ENCODE measurements around the gene NDUFA13.
A peak's percentile ranks its signal among the peaks of the same experiment; 100 is the strongest.

The NDUFA13 gene

DNA sequence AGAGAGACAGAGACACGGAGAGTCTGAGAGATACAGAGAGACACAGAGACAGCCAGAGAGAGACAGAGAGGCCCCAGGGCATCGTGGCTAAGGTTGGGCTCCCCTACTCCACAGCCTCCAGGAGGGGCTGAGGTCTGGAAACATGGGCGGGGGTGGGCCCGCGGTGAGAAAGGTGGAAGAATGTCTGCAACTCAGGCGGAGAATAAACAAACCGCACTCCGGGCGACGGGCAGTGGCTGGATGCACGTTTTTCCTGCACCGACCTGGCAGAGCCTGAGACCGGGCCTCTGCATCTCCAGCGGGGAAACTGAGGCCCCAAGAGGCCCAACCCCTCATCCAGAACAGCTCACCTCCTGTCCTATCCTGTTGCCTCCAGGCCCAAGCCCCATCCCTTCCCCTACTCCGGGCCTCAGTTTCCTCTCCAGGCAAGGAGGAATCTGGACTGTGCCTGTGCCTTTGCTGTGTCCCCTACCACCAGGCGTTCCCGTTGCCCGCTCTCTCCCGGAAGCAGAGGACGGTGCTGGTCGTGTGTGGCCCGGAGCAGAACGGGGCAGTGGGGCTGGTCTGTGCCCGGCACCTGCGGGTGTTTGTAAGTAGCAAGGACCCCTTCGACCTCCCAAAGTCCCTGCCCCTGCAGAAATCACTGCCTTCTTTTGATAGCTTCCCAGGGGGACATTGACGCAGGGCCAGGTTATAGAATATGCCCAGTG, 18.7 kb downstream of the NDUFA13 start:
- DNase-seq: no peak

DNA sequence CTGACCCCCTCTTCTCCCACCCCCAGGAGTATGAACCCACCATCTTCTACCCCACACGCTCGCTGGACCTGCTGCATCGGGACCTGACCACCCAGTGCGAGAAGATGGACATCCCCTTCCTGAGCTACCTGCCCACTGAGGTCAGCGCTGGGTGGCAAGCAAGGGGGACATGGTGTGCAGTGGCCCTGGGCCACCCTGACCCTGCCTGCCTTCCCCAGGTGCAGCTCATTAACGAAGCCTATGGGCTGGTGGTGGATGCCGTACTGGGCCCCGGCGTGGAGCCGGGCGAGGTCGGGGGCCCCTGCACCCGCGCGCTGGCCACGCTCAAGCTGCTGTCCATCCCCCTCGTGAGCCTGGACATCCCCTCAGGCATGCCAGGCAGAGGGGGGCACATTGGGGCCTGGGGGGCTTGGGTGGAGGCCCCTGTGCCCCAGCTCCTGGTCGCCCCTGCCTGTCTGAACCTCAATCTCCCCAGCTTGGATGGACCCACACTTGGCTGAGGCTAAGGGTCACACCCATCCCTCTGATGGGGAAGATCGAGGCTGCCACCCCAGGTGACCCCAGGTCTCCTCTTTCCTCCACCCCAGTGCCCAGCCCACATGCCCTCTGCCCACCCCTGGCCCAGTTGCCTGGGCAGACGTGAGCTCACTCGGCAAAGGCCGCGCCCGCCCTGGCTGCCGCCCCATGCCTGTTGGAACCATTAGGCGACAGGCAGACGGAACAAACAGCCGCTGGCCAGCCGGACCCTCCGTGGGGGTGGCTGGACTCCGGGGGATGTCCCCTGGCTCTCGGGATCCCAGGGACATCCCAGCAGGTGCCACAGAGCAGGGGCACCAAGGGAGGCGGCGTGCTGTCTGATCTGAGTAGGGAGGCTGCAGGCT, 19.5 kb downstream of the NDUFA13 start:
- no peak for DNase-seq

DNA sequence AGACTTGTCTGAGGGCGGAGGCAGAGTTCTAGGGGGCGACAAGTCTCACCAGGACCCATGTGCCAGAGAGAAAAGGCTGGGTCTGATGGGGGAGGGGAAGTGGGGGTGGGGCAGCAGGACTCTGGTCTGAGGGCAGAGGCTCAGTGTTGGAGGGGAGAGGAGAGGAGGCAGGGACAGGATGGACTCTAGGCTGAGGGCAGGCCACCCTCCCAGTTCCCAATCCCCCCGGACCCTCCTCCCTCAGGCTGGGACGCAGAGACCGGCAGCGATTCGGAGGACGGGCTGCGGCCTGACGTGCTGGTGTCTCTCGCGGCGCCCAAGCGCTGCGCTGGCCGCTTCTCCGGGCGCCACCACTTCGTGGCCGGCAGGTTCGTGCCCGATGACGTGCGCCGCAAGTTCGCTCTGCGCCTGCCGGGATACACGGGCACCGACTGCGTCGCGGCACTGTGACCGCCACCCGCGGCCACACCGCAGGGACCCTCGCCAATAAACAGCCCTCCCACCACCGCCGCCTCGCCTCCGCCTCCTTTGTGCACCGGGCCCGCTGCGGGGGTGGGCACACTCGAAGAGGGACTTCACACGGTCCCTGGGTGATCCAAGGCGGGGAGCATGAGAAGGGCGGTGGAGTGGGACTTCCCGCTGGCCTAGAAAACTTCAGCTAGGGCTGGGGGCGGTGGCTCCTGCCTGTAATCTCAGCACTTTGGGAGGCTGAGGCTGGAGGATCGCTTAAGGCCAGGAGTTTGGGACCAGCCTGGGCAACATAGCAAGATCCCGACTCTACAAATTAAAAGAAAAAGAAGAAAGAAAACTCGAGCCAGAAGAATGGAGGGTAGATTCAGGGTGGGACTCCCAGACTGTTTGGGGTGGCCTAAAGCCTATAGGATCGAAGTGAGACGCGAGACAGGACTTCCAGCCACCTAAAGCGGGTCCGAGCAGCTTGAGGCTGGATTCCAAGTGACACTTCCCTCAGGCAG, 21.3 kb downstream of the NDUFA13 start:
- DNase-seq: peak; percentile 43

GRCh38 chr19:19538061-19538784, 22.2 kb downstream of the NDUFA13 start, which contains the start of gene CILP2:
Gene CILP2, plus strand, starts transcription at chr19:19538265. Its CDS starts 85 bp downstream, at chr19:19538350.
- peak; percentile 49 for DNase-seq

DNA sequence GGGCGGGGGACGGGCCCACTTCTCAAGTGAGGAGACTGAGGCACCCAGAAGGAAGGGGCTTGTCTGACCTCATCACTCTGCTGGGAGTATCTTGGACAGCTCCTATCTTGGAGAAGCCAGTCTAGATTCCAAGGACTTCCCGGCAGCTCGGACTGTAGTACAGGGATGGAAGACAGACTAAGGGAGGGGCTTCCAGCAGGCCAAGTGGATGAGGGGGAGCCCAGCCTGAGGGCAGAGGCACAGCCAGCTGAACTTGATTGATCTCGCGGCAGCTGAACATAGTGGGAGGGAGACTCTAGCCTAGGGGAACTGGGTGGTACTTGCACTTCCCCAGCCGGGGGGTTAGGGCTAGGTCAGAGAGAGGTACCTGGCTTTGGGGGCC, 22.8 kb downstream of the NDUFA13 start:
- DNase-seq: no peak

DNA sequence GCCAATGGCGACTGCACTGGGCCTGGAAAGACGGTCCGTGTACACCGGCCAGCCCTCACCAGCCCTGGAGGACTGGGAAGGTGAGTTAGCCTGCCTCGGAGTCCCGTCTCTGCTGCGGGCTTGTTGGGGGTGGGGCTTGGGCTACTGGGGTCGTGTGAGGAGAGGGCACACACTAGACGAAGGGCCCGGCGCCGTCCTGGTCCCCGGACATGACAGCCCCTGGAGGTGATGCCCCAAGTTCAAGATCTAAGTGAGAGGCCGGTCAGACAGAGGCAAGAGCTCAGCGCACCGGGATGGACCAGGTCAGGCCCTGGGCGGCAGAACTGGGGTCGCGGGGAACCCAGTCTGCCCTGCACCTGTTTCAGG, 23.7 kb downstream of the NDUFA13 start:
- no peak for DNase-seq

GRCh38 chr19:19540064-19540714, 24.2 kb downstream of the NDUFA13 start:
- DNase-seq: peak; percentile 82

DNA sequence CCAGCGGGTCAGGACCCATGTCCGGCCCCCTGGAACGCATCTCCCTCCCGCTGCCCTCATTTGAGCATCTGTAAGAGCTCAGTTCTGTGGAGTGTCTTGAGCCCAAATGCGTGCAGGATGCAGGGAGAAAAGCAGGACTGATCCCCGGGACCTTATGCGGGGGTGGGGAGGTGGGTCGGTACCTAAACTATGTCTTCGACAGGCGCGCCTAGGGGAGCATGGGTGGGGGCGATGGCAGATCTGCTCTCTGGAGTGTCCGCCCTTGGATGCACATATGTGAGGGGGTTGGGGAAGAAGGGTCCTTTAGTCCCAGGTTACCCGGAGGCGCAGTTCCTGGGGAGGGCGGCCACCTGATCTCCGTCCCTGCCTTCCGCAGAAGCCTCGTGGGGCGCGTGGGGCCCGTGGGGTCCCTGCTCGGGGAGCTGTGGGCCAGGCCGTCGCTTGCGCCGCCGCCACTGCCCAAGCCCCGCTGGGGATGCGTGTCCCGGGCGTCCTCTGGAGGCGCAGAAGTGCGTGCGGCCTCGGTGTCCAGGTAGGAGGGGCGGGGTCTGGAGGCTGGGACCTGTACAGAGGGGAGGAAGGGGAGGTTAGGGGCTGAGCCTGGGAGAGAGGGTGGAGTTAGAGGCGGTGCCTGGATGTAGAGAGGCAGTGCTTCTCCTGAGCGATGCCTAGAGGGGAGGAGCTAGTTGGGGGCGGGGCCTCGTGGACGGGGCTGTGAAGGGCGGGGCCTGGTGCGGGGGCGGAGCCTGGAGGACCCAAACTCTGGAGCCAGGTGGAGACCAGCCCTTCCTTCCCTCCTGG, 24.9 kb downstream of the NDUFA13 start:
- DNase-seq: peak; percentile 84

DNA sequence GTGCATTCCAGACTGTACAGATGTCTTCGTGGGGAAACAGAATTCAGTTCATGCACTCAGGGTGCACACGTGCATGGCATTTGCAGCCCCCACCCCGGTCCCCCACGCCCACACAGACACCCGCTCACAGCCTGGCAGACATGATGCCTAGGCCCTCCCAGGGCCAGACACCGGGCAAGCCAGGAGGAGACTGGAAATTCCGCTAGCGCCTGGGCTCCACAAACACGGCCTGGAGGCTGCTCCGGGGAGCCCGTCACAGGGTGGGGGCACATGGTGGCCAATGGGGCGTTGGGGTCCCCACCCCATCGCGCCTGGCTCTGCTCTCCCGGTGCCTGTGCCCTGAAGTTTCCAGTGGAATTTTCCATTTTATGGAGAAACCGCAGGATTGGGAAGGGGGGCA, 25.6 kb downstream of the NDUFA13 start:
- no peak for DNase-seq

DNA sequence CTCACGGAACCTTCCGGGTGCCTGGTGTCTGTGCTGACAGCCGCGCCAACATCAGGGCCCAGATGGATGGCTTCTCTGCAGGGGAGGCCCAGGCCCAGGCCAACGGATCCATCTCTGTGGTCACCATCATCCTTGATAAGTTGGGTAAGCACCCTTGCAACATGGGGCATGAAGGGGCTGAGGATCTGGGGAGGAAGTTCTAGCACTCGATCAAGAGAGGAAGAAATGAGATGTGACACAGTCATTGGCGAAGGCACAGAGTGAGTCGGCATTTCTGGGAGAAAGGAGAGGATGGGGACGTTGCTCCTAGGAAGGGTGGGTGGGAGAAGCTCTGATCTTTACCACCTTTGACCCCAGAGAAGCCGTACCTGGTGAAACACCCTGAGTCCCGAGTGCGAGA, 26.5 kb downstream of the NDUFA13 start:
- DNase-seq: no peak

DNA sequence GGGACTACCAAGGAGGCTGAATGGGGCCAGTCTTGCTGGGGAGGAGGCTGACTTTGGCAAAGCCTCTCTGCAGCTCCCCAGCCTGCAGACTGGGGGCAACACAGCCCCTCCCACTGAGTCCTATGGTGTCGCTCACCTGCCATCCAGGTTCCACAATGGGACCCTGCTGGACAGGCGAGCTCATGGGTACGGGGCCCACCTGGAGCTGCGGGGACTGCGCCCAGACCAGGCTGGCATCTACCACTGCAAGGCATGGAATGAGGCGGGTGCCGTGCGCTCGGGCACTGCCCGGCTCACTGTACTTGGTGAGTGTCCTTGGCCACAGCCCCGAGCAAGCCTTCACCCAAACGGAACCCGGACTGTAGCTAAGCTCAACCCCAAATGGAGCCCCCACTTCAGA, 27.1 kb downstream of the NDUFA13 start:
- DNase-seq: no peak

GRCh38 chr19:19543640-19544039, 27.6 kb downstream of the NDUFA13 start:
- DNase-seq: no peak

GRCh38 chr19:19544257-19544953, 28.4 kb downstream of the NDUFA13 start:
- DNase-seq: no peak

DNA sequence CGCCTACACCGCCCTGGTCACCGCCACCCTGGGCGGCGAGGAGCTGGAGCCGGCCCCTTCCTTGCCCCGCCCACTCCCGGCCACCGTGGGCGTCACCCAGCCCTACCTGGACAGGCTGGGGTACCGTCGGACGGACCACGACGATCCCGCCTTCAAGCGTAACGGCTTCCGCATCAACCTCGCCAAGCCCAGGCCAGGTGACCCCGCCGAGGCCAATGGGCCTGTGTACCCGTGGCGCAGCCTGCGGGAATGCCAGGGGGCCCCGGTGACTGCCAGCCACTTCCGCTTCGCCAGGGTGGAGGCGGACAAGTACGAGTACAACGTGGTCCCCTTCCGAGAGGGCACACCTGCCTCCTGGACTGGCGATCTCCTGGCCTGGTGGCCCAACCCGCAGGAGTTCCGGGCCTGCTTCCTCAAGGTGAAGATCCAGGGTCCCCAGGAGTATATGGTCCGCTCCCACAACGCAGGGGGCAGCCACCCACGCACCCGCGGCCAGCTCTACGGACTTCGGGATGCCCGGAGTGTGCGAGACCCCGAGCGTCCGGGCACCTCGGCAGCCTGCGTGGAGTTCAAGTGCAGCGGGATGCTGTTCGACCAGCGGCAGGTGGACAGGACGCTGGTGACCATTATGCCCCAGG, 29.0 kb downstream of the NDUFA13 start:
- no peak for DNase-seq

- DNase-seq: no peak
Measured at GRCh38 chr19:19545707-19546106, 29.7 kb downstream of the NDUFA13 start.

GRCh38 chr19:19546751-19547162, 30.7 kb downstream of the NDUFA13 start:
- no peak for DNase-seq

DNA sequence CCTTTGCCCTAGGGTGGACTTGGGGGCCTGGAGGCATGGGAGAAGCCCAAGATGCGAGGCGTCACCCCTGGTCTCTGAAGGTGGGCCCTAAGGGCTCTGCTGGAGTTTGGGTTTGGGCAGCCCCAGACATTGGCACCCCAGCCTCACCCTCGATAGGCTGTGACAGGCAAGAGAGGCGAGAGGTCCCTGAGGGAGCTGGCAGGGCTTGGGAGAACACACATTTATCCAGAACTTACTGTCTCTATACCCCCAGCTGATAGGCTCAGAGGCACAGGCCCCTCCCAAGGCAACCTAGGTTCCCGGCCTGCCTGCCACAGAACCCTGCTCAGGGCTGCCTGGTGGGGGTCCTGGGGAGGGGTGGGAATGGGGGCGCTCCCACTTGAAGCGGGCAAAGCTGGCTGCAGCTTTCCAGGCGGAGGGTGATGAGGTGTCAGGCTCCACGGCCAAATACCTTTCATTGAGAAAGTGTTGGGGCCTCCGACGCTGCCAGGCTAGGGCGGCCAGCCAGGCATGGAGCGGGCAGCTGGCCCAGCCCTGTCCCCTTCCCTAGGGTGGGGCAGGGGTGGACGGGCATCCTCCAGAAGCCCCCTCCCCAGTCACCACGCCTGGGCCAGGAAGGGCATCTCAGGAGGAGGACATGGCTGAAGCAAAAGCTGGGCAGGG, 31.8 kb downstream of the NDUFA13 start:
- DNase-seq: no peak

- no peak for DNase-seq
Measured at GRCh38 chr19:19548915-19549759, 33.1 kb downstream of the NDUFA13 start.
